Prostate gland (tissue), 2 donors: ENCODE results near the gene CEP44. TPM values are rescaled to one million over a fixed set of nuclear protein-coding genes. Genes with fewer than 3 reads are reported as not detected.

ENCODE experiments used
- DNase-seq: peaks from one replicate; pipeline ENCODE4 v3.0.0-alpha.2; 2019; ENCODE audit warnings: low spot score
- H3K27ac ChIP-seq, 2 donors: fragments of 200-600 bp; sonication (generic); 2 replicates each; pipeline ENCODE4 v1.5.1; 2017 to 2019
- H3K27me3 ChIP-seq: fragments of 200-600 bp; sonication (generic); replicated peaks from 2 replicates; pipeline ENCODE4 v1.5.1; 2019; ENCODE audit not compliant: insufficient read depth
- H3K36me3 ChIP-seq, 2 donors: fragments of 200-600 bp; sonication (generic); 1 replicate in 1 of 2; 2 replicates in 1 of 2; pipeline versions ENCODE4 v1.5.1 to v1.8.1; 2017 to 2019
- H3K4me1 ChIP-seq: fragments of 200-600 bp; sonication (generic); replicated peaks from 2 replicates; pipeline ENCODE4 v1.5.1; 2019
- H3K4me3 ChIP-seq, 2 donors: fragments of 200-600 bp; sonication (generic); 2 replicates each; pipeline ENCODE4 v1.5.1; 2017 to 2019
- H3K9me3 ChIP-seq: fragments of 200-600 bp; sonication (generic); 2 replicates; pipeline ENCODE4 v1.5.1; 2017
- CTCF ChIP-seq, 4 experiments: fragments of 200-600 bp in 2 of 4; fragments of 450-650 bp in 2 of 4; sonication (generic) in 2 of 4; IDR thresholded peaks; 1 replicate in 3 of 4; 2 replicates in 1 of 4; pipeline ENCODE4 v1.5.1; 2016 to 2019; ENCODE audit warnings: antibody characterized with exemption in 4 of 4, mild to moderate bottlenecking in 2 of 4, moderate library complexity in 2 of 4
- POLR2A ChIP-seq: fragments of 450-650 bp; IDR thresholded peaks from one replicate; pipeline ENCODE4 v1.6.1; 2016; ENCODE audit warnings: antibody characterized with exemption, mild to moderate bottlenecking
- POLR2AphosphoS5 ChIP-seq: sonication (generic); formaldehyde crosslinking; IDR thresholded peaks from one replicate; pipeline ENCODE4 v1.6.1; 2017; ENCODE audit warnings: antibody characterized with exemption
- WGBS: methylation state at CpG from one replicate; pipeline ENCODE4 v1.1.5; 2018; 5-methylcytosine and 5-hydroxymethylcytosine counted together
- intact Hi-C: fragments of 100-400 bp; cut with DNase I; formaldehyde crosslinking; loops from one replicate; pipeline ENCODE4 v1.14.2; 2022
- total RNA-seq, 2 donors: library from RNA; depleted of rRNA; stranded (reverse); fragments of >200 nt; gene quantifications; one replicate each; pipeline ENCODE4 v1.1.0, GENCODE V29; 2016

The CEP44 gene
- total RNA-seq, 2 donors from 2014 or later: 13.7 to 14.3 TPM

- Histone ChIP-seq H3K4me3 (no peak overlapping the region), H3K27ac (no peak overlapping the region), H3K4me1 (no peaks in the 10 kb centered on the region), H3K27me3 (no peaks in the 10 kb centered on the region), H3K36me3 (no peaks in the 10 kb centered on the region), H3K9me3 (no peaks in the 10 kb centered on the region)
- TF ChIP-seq POLR2AphosphoS5 (no peak), POLR2A (no peak), CTCF (IDR thresholded peaks at IDR 0.05) (no peak)
- 86% methylated on average over 6 of the region's 6 CpGs for WGBS
- intact Hi-C loops: no loop called here
- no peak for DNase-seq
Observed at GRCh38 chr4:174262624-174263444, 20.9 kb upstream of the CEP44 start.

GRCh38 chr4:174263445-174263736, 20.3 kb upstream of the CEP44 start:
- TF ChIP-seq POLR2A: no peak
- TF ChIP-seq POLR2AphosphoS5: no peak
- no peak for TF ChIP-seq CTCF (IDR thresholded peaks at IDR 0.05)
- Histone ChIP-seq H3K27me3 (no peaks in the 10 kb centered on the region), H3K27ac (no peak overlapping the region), H3K4me3 (no peak overlapping the region), H3K36me3 (no peaks in the 10 kb centered on the region), H3K4me1 (no peaks in the 10 kb centered on the region), H3K9me3 (no peaks in the 10 kb centered on the region)
- intact Hi-C loops: no loop called here
- DNase-seq: no peak
- 93% methylated on average over 3 of the region's 3 CpGs for WGBS

GRCh38 chr4:174265916-174266315, 17.8 kb upstream of the CEP44 start:
- DNase-seq: no peak
- H3K4me3 ChIP-seq: no peak overlapping the region
- TF ChIP-seq CTCF (IDR thresholded peaks at IDR 0.05) (no peak), POLR2AphosphoS5 (no peak), POLR2A (no peak)
- no peaks in the 10 kb centered on the region for H3K4me1 ChIP-seq
- H3K36me3 ChIP-seq: no peaks in the 10 kb centered on the region
- no peak overlapping the region for H3K27ac ChIP-seq
- WGBS: 68% methylated on average over 2 of the region's 2 CpGs
- H3K27me3 ChIP-seq: no peaks in the 10 kb centered on the region
- intact Hi-C loops: no loop called here
- no peaks in the 10 kb centered on the region for H3K9me3 ChIP-seq

DNA sequence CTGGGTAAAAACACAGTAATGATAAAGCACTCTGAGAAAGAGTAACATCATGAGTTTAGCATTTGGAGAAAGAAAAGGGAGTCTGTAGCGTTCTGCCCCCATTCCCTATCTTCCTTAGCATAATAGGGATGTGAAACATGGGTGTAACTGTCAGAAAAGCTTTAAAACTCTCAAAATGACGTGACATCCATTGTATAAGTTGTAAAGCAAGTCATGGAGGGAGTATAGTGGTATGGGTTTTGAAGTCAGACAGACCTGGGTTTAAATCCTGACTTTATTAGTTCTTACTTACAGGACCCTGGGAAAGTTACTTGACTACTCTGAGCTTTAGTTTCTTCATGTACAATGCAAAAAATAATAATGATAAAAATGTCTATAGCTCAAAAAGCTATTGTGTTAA, 17.3 kb upstream of the CEP44 start:
- DNase-seq: no peak
- Histone ChIP-seq H3K4me1 (no peaks in the 10 kb centered on the region), H3K27ac (no peak overlapping the region), H3K9me3 (no peaks in the 10 kb centered on the region), H3K27me3 (no peaks in the 10 kb centered on the region), H3K4me3 (no peak overlapping the region), H3K36me3 (no peaks in the 10 kb centered on the region)
- no peak for TF ChIP-seq CTCF (IDR thresholded peaks at IDR 0.05)
- intact Hi-C loops: no loop called here
- 59% methylated on average over 2 of the region's 2 CpGs for WGBS

GRCh38 chr4:174273930-174274329, 9.8 kb upstream of the CEP44 start:
- intact Hi-C loops: no loop called here
- no peaks in the 10 kb centered on the region for H3K4me1 ChIP-seq
- no peaks in the 10 kb centered on the region for H3K36me3 ChIP-seq
- no peak for DNase-seq
- no peaks in the 10 kb centered on the region for H3K9me3 ChIP-seq
- no peak overlapping the region for H3K27ac ChIP-seq
- H3K27me3 ChIP-seq: no peaks in the 10 kb centered on the region
- no peak for TF ChIP-seq POLR2AphosphoS5
- TF ChIP-seq POLR2A: no peak
- no peak for TF ChIP-seq CTCF (IDR thresholded peaks at IDR 0.05)
- H3K4me3 ChIP-seq: no peak overlapping the region
- 71% methylated on average over 5 of the region's 5 CpGs for WGBS
